CD14-positive monocyte (primary cell): ENCODE data around the gene FAM168A. TPM values are rescaled to one million over a fixed set of nuclear protein-coding genes. Genes with fewer than 3 reads are reported as not detected.

Experiments
- DNase-seq, 3 donors: peaks; one replicate each; pipeline ENCODE4 v3.0.0-alpha.2; 2011 to 2022
- H2AFZ ChIP-seq: 2 replicates; pipeline ENCODE4 v1.6.0; 2012; ENCODE audit warnings: mild to moderate bottlenecking, low read depth, low read length, inconsistent platforms; ENCODE audit not compliant: insufficient read depth, poor library complexity, severe bottlenecking
- H3K27ac ChIP-seq, 2 donors: 1 replicate in 1 of 2; 2 replicates in 1 of 2; pipeline ENCODE4 v1.5.1; 2012 to 2013; ENCODE audit warnings: low read length in 2 of 2, control low read depth in 1 of 2, inconsistent platforms in 1 of 2, low read depth in 1 of 2, mild to moderate bottlenecking in 1 of 2
- H3K27me3 ChIP-seq, 2 donors: one replicate each; pipeline versions ENCODE4 v1.6.0 to v1.6.1; 2011 to 2013; ENCODE audit warnings: low read length in 2 of 2; ENCODE audit not compliant: control insufficient read depth in 2 of 2, insufficient read depth in 2 of 2
- H3K36me3 ChIP-seq, 2 donors: replicated peaks in 1 of 2; 1 replicate in 1 of 2; 2 replicates in 1 of 2; pipeline versions ENCODE4 v1.5.1 to v1.6.1; 2012 to 2013; ENCODE audit warnings: low read length in 2 of 2, control low read depth in 1 of 2, inconsistent platforms in 1 of 2, mild to moderate bottlenecking in 1 of 2; ENCODE audit not compliant: insufficient read depth in 2 of 2, control insufficient read depth in 1 of 2
- H3K4me1 ChIP-seq, 2 donors: 1 replicate in 1 of 2; 2 replicates in 1 of 2; pipeline versions ENCODE4 v1.5.1 to v1.6.1; 2012 to 2013; ENCODE audit warnings: low read length in 2 of 2, control low read depth in 1 of 2, inconsistent platforms in 1 of 2, mild to moderate bottlenecking in 1 of 2, moderate library complexity in 1 of 2; ENCODE audit not compliant: insufficient read depth in 2 of 2, control insufficient read depth in 1 of 2
- H3K4me2 ChIP-seq: replicated peaks from 2 replicates; pipeline ENCODE3; 2012; ENCODE audit warnings: low read length, moderate library complexity, mild to moderate bottlenecking; ENCODE audit not compliant: poor library complexity, severe bottlenecking; ENCODE audit errors: extremely low read depth
- H3K4me3 ChIP-seq, 3 experiments: fragments of 200-600 bp in 1 of 3; sonication (generic) in 1 of 3; replicated peaks in 1 of 3; 1 replicate in 2 of 3; 2 replicates in 1 of 3; pipeline ENCODE4 v1.5.1; 2011 to 2013; ENCODE audit warnings: low read length in 3 of 3, mild to moderate bottlenecking in 3 of 3, control low read depth in 2 of 3, low read depth in 2 of 3, inconsistent platforms in 1 of 3, moderate library complexity in 1 of 3
- H3K79me2 ChIP-seq: 2 replicates; pipeline ENCODE4 v1.6.0; 2012; ENCODE audit warnings: mild to moderate bottlenecking, control low read depth, inconsistent platforms, low read length, moderate library complexity; ENCODE audit not compliant: insufficient read depth
- H3K9ac ChIP-seq: 2 replicates; pipeline ENCODE4 v1.6.0; 2017; ENCODE audit warnings: low read length, mild to moderate bottlenecking; ENCODE audit not compliant: insufficient read depth, poor library complexity, severe bottlenecking
- H3K9me3 ChIP-seq, 2 donors: replicated peaks in 1 of 2; 1 replicate in 1 of 2; 2 replicates in 1 of 2; pipeline versions ENCODE4 v1.5.1 to v1.6.1; 2012 to 2013; ENCODE audit warnings: low read length in 2 of 2, control low read depth in 1 of 2; ENCODE audit not compliant: control insufficient read depth in 1 of 2, insufficient read depth in 1 of 2
- H4K20me1 ChIP-seq: 2 replicates; pipeline ENCODE4 v1.6.0; 2012; ENCODE audit warnings: mild to moderate bottlenecking, low read length, control low read depth, moderate library complexity; ENCODE audit not compliant: insufficient read depth
- H3K27ac Mint-ChIP-seq, 7 donors: one replicate each; pipeline ENCODE4 v1.8.0; 2020; ENCODE audit warnings: mild to moderate bottlenecking in 7 of 7, mixed read lengths in 7 of 7, moderate library complexity in 6 of 7, inconsistent platforms in 2 of 7
- H3K27me3 Mint-ChIP-seq, 3 donors: one replicate each; pipeline ENCODE4 v1.8.0; 2021 to 2022; ENCODE audit warnings: low read depth in 3 of 3, mild to moderate bottlenecking in 3 of 3, mixed read lengths in 3 of 3, moderate library complexity in 3 of 3, inconsistent platforms in 1 of 3
- H3K36me3 Mint-ChIP-seq, 2 donors: one replicate each; pipeline ENCODE4 v1.8.0; 2020; ENCODE audit warnings: mixed read lengths in 2 of 2, inconsistent platforms in 1 of 2, mild to moderate bottlenecking in 1 of 2
- H3K4me1 Mint-ChIP-seq: one replicate; pipeline ENCODE4 v1.8.0; 2020; ENCODE audit warnings: mild to moderate bottlenecking, mixed read lengths
- H3K4me3 Mint-ChIP-seq, 2 donors: one replicate each; pipeline ENCODE4 v1.8.0; 2020; ENCODE audit warnings: mild to moderate bottlenecking in 2 of 2, mixed read lengths in 2 of 2, moderate library complexity in 1 of 2
- H3K9me3 Mint-ChIP-seq, 7 donors: one replicate each; pipeline ENCODE4 v1.8.0; 2020 to 2022; ENCODE audit warnings: mixed read lengths in 7 of 7, mild to moderate bottlenecking in 6 of 7, moderate library complexity in 6 of 7, inconsistent platforms in 2 of 7
- WGBS: methylation state at CpG from one replicate; pipeline ENCODE4 v1.1.5; 2013; ENCODE audit warnings: missing lambda C conversion rate; ENCODE audit not compliant: insufficient coverage; 5-methylcytosine and 5-hydroxymethylcytosine counted together
- intact Hi-C, 2 donors: fragments of 100-400 bp; cut with micrococcal nuclease; formaldehyde crosslinking; loops; one replicate each; pipeline versions ENCODE4 v1.15.0 to v1.15.1; 2023
- polyA plus RNA-seq, 3 donors: library from polyadenylated mRNA; depleted of rRNA in 1 of 3; unstranded in 2 of 3; stranded (reverse) in 1 of 3; fragments of 300-500 nt in 2 of 3; fragments of >200 nt in 1 of 3; fragmentation: Illumina TruSeq in 2 of 3; gene quantifications; 1 replicate in 2 of 3; 2 replicates in 1 of 3; pipeline ENCODE4 v1.2.3, GENCODE V29; 2012 to 2021
- TF ChIP-seq, protein P1 (sequence below): fragments of 200-600 bp; IDR thresholded peaks from one replicate; pipeline ENCODE4 v1.8.0; 2022; ENCODE audit warnings: antibody characterized with exemption, mild to moderate bottlenecking

FAM168A gene
- polyA plus RNA-seq, 3 donors, result 1.4 to 13.3 (median 2.1) TPM

DNA sequence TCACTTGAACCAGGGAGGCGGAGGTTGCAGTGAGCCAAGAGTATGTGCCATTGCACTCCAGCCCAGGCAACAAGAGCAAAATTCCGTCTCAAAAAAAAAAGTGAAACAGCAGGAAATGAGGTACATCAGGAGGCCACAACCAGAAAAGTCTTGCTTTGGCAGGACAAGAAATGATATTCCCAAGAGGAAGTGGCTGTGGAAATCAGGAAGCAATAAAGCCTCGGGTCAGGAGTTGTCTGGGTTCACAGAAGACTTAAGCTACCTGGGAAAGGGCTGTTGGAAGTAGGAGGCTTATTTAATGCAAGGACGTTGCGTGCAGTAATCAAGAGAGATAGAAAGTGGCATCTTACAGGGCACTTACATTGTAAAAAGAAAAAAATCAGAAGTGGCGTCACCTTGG lies 231.0 kb downstream of the FAM168A start:
- no peaks in the 10 kb centered on the region for H3K36me3 ChIP-seq
- H3K4me1 ChIP-seq, result peaks cover 14 to 15% of the 10 kb centered on the region in 2 donors
- TF ChIP-seq, protein P1, sequence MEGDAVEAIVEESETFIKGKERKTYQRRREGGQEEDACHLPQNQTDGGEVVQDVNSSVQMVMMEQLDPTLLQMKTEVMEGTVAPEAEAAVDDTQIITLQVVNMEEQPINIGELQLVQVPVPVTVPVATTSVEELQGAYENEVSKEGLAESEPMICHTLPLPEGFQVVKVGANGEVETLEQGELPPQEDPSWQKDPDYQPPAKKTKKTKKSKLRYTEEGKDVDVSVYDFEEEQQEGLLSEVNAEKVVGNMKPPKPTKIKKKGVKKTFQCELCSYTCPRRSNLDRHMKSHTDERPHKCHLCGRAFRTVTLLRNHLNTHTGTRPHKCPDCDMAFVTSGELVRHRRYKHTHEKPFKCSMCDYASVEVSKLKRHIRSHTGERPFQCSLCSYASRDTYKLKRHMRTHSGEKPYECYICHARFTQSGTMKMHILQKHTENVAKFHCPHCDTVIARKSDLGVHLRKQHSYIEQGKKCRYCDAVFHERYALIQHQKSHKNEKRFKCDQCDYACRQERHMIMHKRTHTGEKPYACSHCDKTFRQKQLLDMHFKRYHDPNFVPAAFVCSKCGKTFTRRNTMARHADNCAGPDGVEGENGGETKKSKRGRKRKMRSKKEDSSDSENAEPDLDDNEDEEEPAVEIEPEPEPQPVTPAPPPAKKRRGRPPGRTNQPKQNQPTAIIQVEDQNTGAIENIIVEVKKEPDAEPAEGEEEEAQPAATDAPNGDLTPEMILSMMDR, result no peak
- peaks cover 1 to 3% (median 3%) of the 10 kb centered on the region in 3 donors for H3K27me3 Mint-ChIP-seq
- no peaks in the 10 kb centered on the region for H4K20me1 ChIP-seq
- peaks cover 19% of the 10 kb centered on the region for H3K4me1 Mint-ChIP-seq
- peak overlapping the region in 3 of 7 donors; percentile 40 to 73 (median 54) for H3K27ac Mint-ChIP-seq
- intact Hi-C loops, result no loop called here
- no peak overlapping the region for H3K9ac ChIP-seq
- 63% methylated on average over 5 of the region's 6 CpGs for WGBS
- H3K9me3 ChIP-seq, result no peaks in the 10 kb centered on the region
- no peaks in the 10 kb centered on the region for H3K79me2 ChIP-seq
- H3K4me3 Mint-ChIP-seq, result no peak overlapping the region
- H3K27me3 ChIP-seq, result no peaks in the 10 kb centered on the region
- H3K4me3 ChIP-seq, result no peak overlapping the region
- no peak for DNase-seq
- no peaks in the 10 kb centered on the region for H3K36me3 Mint-ChIP-seq
- no peak overlapping the region for H3K4me2 ChIP-seq
- H3K9me3 Mint-ChIP-seq, result no peaks in the 10 kb centered on the region
- no peak overlapping the region for H2AFZ ChIP-seq
- no peak overlapping the region for H3K27ac ChIP-seq

DNA sequence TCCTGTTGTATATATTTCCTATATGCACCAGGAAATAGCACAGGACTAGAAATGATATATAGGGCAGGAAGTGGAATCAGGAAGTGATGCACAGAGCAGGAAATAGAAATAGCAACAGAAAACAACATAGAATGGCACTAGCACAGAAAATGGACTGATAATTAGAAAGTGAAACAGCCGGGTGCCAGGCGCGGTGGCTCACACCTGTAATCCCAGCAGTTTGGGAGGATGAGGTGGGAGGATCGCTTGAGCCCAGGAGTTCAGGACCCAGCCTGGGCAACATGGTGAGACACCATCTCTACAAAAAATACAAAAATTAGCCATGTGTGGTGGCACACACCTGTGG lies 231.7 kb downstream of the FAM168A start:
- H3K79me2 ChIP-seq, result no peaks in the 10 kb centered on the region
- DNase-seq, result peak in 2 of 3 donors; percentile 29 to 30
- H3K4me3 ChIP-seq, result no peak overlapping the region
- H3K9me3 ChIP-seq, result no peaks in the 10 kb centered on the region
- Mint-ChIP-seq H3K27ac (peak overlapping the region in 3 of 7 donors; percentile 32 to 74 (median 53)), H3K4me1 (peaks cover 16% of the 10 kb centered on the region), H3K36me3 (no peaks in the 10 kb centered on the region), H3K9me3 (no peaks in the 10 kb centered on the region), H3K27me3 (peaks cover 1 to 3% (median 3%) of the 10 kb centered on the region in 3 donors), H3K4me3 (no peak overlapping the region)
- TF ChIP-seq, protein P1, result no peak
- peak overlapping the region in 1 of 2 donors; percentile 26 for H3K27ac ChIP-seq
- WGBS, result no CpG with 5 or more reads among the region's 4 CpGs
- no peaks in the 10 kb centered on the region for H3K27me3 ChIP-seq
- H2AFZ ChIP-seq, result no peak overlapping the region
- no peaks in the 10 kb centered on the region for H4K20me1 ChIP-seq
- no peak overlapping the region for H3K9ac ChIP-seq
- peaks cover 13 to 14% of the 10 kb centered on the region in 2 donors for H3K4me1 ChIP-seq
- no peak overlapping the region for H3K4me2 ChIP-seq
- intact Hi-C loops, result no loop called here
- no peaks in the 10 kb centered on the region for H3K36me3 ChIP-seq
